ENCODE measurements around the gene FIBP. TPM values are rescaled to one million over a fixed set of nuclear protein-coding genes. Genes with fewer than 3 reads are reported as not detected.

The FIBP gene
- total and polyA plus RNA-seq, 2 of the 8 experiments (the other 6 are each of a cell fraction or from before 2014, with no cell fraction given) = 74.3 to 173 TPM

DNA sequence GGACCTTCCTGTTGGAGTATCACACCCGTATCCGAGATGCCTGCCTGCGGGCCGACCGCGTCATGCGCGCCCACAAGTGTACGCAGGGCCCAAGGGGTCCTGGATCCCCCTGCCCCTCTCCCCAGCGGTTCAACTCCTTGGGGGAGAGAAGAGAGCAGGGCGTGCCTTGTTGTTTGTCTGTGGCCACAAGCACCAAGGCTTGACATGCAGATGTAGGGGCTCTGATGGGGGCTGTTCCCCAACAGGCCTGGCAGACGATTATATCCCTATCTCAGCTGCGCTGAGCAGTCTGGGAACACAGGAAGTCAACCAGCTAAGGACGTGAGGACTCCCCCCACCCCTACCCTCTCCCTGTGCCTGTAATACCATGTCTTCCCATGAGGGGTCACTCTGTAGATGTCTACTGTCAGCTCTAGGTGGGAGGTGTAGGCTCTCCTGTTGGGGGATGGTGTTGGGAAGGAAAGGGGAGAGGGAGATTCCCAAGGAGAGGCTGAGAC is 37.1 kb downstream of the FIBP start (continued):
- TF ChIP-seq, protein P1, sequence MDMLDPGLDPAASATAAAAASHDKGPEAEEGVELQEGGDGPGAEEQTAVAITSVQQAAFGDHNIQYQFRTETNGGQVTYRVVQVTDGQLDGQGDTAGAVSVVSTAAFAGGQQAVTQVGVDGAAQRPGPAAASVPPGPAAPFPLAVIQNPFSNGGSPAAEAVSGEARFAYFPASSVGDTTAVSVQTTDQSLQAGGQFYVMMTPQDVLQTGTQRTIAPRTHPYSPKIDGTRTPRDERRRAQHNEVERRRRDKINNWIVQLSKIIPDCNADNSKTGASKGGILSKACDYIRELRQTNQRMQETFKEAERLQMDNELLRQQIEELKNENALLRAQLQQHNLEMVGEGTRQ (IDR thresholded peaks at IDR 0.05; ENCODE audit: low read length) = no peak; the same call in 1 of the 2 replicates
- TF ChIP-seq YY1 (IDR thresholded peaks at IDR 0.05; ENCODE audit: low read depth, low read length) = no peak
- TF ChIP-seq CHD1 (IDR thresholded peaks at IDR 0.05; ENCODE audit: low read depth, low read length) = no peak
- TF ChIP-seq JUN (IDR thresholded peaks at IDR 0.05; ENCODE audit: low read depth, low read length) = no peak
- 0 out of 4 replicates have a peak, but pooled peaks have one; percentile 45 to 64 for TF ChIP-seq SIN3A (conservative IDR thresholded peaks at IDR 0.05 in 1 of 2, IDR thresholded peaks at IDR 0.05 in 1 of 2; ENCODE audit: low read depth in 1 of 2, low read length in 2 of 2)
